ENCODE measurements around the gene PHEX.

DNA sequence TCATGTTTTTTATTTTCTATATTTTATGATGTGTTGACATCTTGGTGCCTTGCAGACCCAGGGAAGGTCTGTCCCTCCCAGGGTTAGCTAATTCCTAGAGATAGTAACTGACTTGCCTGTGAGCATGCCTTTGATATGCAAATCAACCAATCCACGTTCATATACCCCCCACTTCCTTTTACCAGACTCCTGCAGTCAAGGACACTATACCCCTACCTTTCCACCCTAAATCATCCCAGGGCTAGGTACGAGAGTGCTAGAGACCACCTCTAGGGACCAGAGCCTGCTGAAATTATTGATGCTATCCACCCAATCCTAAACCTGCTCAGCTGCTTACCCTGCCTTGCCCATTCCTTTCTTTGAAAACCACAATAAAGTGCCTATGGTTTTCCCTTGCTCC lies 7.5 kb upstream of the PHEX start:
- TF ChIP-seq, protein P1, sequence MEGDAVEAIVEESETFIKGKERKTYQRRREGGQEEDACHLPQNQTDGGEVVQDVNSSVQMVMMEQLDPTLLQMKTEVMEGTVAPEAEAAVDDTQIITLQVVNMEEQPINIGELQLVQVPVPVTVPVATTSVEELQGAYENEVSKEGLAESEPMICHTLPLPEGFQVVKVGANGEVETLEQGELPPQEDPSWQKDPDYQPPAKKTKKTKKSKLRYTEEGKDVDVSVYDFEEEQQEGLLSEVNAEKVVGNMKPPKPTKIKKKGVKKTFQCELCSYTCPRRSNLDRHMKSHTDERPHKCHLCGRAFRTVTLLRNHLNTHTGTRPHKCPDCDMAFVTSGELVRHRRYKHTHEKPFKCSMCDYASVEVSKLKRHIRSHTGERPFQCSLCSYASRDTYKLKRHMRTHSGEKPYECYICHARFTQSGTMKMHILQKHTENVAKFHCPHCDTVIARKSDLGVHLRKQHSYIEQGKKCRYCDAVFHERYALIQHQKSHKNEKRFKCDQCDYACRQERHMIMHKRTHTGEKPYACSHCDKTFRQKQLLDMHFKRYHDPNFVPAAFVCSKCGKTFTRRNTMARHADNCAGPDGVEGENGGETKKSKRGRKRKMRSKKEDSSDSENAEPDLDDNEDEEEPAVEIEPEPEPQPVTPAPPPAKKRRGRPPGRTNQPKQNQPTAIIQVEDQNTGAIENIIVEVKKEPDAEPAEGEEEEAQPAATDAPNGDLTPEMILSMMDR (optimal IDR thresholded peaks at IDR 0.05 in 1 of 3, IDR thresholded peaks at IDR 0.05 in 1 of 3, conservative IDR thresholded peaks at IDR 0.05 in 1 of 3; ENCODE audit: extremely low read depth in 1 of 3, insufficient read depth in 2 of 3, low read length in 3 of 3), result no peak
- no peak for TF ChIP-seq EZH2 (IDR thresholded peaks at IDR 0.05; ENCODE audit: low read length)
